ENCODE results near the gene ANKMY2. TPM values are rescaled to one million over a fixed set of nuclear protein-coding genes. Genes with fewer than 3 reads are reported as not detected.

The ANKMY2 gene
- total RNA-seq, 1 donor from 2014 or later: 96.6 TPM

DNA sequence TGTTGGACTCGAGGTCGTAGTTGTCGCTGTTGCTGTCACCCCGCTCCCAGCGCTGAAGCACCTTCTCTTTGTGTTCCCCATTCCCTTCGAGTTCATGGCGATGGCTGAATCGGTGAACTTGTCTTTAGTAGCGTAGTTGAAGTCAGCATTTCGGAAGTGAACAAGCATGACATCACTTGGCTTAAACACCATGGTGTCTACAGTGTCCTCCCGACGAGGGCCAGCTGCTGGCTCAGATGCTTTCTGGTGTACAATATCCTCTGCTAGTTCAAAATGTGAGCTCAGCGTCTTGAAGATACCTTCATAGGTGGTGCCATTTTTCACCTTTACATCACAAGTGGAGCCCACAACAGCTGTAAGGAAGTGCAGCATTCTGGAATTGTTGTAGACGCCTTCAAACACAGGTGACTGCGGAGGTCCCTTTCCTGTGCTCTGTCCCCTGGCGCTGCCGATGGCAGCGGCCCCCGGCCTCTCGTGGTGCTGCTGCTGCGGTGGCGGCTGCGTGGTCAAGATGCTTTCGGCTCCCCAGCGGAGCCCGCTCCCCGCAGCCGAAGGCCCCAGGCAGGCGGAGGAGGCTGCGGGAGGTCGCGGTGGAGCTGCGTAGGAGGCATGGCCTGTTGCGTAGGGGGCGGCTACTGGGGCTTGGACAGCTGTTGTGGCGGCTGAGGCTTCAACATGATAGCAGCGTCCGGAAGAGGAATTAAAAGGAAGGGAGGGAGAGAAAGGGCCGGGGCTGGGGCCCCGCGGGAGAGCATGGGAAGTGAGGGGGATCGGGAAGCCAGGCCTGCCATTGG, 59.3 kb downstream of the ANKMY2 start:
- DNase-seq (ENCODE audit: low spot score in 2 of 2) (peak in 1 of 2 donors; percentile 7), FAIRE-seq (no peak)

GRCh38 chr7:16585540-16585939, 60.0 kb downstream of the ANKMY2 start:
- FAIRE-seq (no peak), DNase-seq (ENCODE audit: low spot score in 2 of 2) (no peak)

DNA sequence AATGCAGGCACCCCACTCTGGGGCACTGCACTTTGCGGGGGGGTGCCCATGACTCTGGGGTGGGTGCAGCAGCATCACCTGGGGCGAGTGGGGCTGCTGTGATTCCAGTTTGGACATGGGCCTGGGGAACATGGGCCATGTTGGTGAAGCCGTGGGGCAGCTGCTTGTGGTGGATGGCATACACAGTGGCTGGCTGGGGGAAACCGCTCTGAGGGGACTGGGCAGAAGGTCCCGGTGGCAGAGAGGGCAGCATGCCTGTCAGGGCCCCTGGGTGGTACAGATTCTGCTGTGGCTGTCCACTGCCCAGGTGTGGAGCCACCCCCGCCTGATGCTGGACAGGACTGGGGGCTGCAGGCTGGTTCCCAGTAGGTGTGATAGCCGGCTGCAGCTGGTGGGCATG, 61.7 kb downstream of the ANKMY2 start:
- FAIRE-seq (no peak), DNase-seq (ENCODE audit: low spot score in 2 of 2) (no peak)

GRCh38 chr7:16581286-16581685, 64.3 kb downstream of the ANKMY2 start:
- DNase-seq (ENCODE audit: low spot score in 2 of 2) (no peak), FAIRE-seq (no peak)

DNA sequence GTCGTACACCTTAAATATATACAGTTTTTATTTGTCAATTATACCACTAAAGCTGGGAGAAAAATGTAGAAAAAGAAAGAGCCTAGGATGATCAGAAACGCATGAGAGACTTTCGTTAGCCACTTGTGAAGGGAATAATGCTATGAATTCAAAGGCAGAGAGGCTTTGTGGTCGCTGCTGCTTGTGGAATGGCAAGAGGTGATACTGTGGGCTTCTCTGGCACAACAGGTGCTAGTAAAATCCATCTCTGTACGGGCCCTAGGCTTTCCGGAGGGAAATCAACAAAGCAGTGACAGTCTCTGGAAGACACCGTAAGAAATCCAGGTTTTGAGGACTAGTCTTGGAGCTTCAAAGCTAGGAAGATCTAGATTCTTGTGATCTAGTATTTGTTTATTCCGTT, 66.3 kb downstream of the ANKMY2 start:
- DNase-seq (ENCODE audit: low spot score in 2 of 2) (no peak), FAIRE-seq (no peak)

GRCh38 chr7:16571941-16572340, 73.6 kb downstream of the ANKMY2 start:
- DNase-seq (ENCODE audit: low spot score in 2 of 2) (no peak), FAIRE-seq (no peak)

GRCh38 chr7:16564909-16565426, 80.6 kb downstream of the ANKMY2 start:
- peak; percentile 85 for FAIRE-seq
- DNase-seq (ENCODE audit: low spot score in 2 of 2): peak in 1 of 2 donors; percentile 36

- DNase-seq (ENCODE audit: low spot score in 2 of 2) (no peak), FAIRE-seq (no peak)
Observed at GRCh38 chr7:16564023-16564380, 81.6 kb downstream of the ANKMY2 start.

DNA sequence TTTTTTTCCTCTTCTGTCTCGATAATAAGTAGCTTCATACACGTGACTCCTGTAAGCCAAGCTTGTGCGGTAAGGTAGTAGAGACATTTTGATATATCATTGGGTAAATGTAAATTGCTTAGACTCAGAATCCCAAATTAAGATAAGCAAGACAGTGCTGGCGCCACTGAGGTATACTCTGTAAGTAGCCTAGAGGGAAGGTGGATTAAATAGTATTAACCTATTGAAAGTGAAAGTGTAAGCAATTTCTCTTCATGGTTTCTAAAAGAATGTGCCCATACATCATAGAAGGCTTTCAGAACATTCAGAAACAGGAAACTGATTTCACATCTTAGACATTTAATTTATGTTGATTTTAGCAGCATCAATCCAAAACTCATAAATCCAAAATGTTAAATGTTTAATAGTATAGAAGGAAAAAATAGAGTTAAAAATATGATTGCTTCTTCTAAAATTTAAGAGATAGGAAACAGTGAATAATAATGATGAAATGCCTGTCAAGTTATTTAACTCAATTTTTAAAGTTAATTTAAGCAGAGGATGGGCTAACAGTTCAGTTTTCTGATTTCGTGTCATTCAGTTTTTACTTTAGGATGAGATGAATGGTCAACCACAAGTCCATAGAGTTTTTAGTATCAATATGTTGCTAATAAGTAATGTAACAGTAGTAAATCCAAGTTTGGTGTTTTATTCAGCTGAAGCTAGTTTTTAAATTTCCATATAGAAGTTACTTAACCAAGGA, 82.1 kb downstream of the ANKMY2 start:
- DNase-seq (ENCODE audit: low spot score in 2 of 2) (no peak), FAIRE-seq (no peak)

DNA sequence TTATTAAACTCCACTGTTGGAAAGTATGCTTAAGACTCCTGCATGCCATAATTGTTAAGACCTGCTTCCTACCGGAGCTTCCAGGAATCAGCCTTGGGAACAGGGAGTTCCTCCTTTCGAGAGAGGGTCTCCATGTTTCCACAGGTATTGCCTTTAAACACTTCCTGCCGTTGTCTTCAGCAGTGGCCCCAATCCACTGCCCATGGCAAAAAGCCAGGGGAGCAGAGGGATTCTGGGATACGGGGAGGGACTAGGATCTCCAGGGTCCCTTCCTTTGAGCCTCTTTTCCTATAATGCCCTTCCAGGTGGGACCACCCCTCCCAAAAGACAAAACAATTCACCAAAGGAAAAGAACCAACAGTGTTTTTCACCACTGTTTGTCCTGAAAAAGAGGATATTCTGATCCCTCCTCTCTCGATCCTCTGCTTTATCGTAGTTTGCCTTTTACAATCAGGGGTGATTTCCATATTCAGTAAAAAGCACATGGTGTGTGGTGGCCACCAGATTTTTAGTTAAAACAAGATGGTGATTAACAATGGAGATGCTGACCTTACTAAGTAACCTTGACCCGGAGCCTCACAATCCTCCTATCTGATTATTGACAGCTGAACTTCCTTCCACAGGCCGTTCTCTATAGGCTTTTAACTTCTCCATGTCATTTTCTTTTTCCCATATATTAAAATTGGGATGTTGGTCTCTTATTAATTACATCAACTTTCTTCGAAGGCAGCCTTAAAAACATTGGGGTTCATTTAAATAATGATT, 82.9 kb downstream of the ANKMY2 start:
- no peak for DNase-seq (ENCODE audit: low spot score in 2 of 2)
- no peak for FAIRE-seq

DNA sequence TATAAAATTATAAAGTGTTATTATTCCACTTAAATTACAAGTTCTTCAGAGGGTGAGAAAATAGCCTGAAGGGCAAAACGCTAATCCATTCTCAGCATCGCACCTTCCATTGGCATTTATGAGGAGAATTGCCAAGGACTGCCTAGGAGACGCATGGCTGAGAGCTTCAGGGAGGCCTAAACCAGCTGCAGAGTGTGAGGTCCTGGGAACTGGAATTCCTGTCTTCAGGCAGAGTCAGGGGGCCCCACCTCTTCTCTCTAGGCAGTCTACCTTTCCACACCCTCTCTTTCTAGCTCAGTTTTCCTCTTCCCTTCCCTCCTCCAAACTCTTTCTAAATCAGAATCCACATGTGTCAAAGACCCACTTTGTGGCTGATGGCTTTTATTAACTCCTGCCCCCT, 83.6 kb downstream of the ANKMY2 start:
- FAIRE-seq (no peak), DNase-seq (ENCODE audit: low spot score in 2 of 2) (no peak)

DNA sequence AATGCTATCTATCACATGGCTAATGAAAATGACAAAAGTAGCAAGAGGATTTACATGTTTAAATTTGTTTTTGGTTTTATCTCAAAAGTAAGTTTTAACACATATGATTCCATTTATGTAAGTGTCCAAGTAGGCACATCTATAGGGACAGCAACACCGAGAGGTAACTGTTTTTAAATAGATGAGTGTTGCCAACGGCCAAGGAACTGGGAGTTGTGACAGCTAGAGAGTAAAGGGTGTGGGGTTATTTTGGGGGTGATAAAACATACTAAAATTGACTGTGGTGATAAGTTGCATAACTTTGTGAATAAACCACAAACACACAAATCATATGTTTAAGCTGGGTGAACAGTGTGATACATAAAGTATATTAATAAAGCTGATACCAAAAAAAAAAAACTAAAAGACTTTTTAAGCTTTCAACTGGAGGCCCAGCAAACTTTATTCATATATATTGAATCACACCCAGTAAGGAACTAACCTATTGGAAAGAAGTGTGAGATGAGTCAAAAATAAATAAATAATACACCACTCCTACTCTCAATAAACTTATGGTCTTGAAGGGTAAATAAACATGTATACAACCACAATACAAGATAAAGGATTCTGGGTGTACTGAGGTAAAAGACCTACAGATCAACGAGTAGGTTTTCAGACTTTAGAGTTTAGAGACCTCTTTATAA, 85.9 kb downstream of the ANKMY2 start:
- DNase-seq (ENCODE audit: low spot score in 2 of 2) (no peak), FAIRE-seq (no peak)

- DNase-seq (ENCODE audit: low spot score in 2 of 2) (no peak), FAIRE-seq (no peak)
Observed at GRCh38 chr7:16558761-16559302, 86.7 kb downstream of the ANKMY2 start.

DNA sequence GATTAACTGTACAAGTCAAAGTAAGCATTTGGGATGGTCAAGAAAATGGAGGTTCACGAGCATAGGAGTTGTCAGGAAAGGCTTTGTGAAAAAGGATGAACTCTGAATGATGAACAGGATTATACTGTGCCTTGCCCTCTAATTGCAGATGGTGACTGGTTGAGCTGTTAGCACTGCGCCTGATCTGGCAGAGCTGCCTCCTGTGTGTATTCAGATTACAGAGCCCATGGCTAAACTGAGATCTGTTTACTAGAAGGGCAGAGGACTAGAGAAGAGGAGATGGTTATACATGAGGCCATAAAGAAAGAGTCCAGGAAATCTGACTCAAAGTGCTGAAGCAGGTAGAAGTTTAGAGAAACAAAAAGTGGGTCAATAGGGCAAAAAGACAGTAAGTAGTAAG, 89.2 kb downstream of the ANKMY2 start:
- DNase-seq (ENCODE audit: low spot score in 2 of 2) (no peak), FAIRE-seq (no peak)

GRCh38 chr7:16554518-16555236, 90.9 kb downstream of the ANKMY2 start:
- FAIRE-seq (no peak), DNase-seq (ENCODE audit: low spot score in 2 of 2) (no peak)

GRCh38 chr7:16550671-16551070, 94.9 kb downstream of the ANKMY2 start:
- DNase-seq (ENCODE audit: low spot score in 2 of 2): no peak
- no peak for FAIRE-seq

Data from frontal cortex (tissue), 4 donors.